Osteoblast (primary cell): ENCODE measurements around the gene TRAM2. TPM values are rescaled to one million over a fixed set of nuclear protein-coding genes. Genes with fewer than 3 reads are reported as not detected.
A peak's percentile ranks its signal among the peaks of the same experiment; 100 is the strongest.

Experiments used
- DNase-seq: peaks from one replicate; pipeline ENCODE4 v3.0.0; 2011; ENCODE audit warnings: low spot score, mixed read lengths; ENCODE audit not compliant: insufficient read length; ENCODE audit errors: missing footprints
- H2AFZ ChIP-seq: 2 replicates; pipeline ENCODE4 v1.6.0; 2011; ENCODE audit warnings: mild to moderate bottlenecking, low read length
- H3K27ac ChIP-seq: 2 replicates; pipeline ENCODE4 v1.5.1; 2011; ENCODE audit warnings: mild to moderate bottlenecking, low read depth, low read length, moderate library complexity
- H3K27me3 ChIP-seq: 2 replicates; pipeline ENCODE4 v1.6.0; 2012; ENCODE audit warnings: mild to moderate bottlenecking, control low read depth, inconsistent platforms, low read length, moderate library complexity; ENCODE audit not compliant: insufficient read depth
- H3K36me3 ChIP-seq: 2 replicates; pipeline ENCODE4 v1.5.1; 2011; ENCODE audit warnings: mild to moderate bottlenecking, low read length, control low read depth, moderate library complexity; ENCODE audit not compliant: insufficient read depth
- H3K4me1 ChIP-seq: 2 replicates; pipeline ENCODE4 v1.5.1; 2011; ENCODE audit warnings: mild to moderate bottlenecking, low read length, control low read depth, moderate library complexity; ENCODE audit not compliant: insufficient read depth
- H3K4me2 ChIP-seq: 2 replicates; pipeline ENCODE4 v1.6.0; 2011; ENCODE audit warnings: mild to moderate bottlenecking, low read length; ENCODE audit not compliant: insufficient read depth
- H3K4me3 ChIP-seq: fragments of 200-600 bp; sonication (generic); 3 replicates; pipeline ENCODE4 v1.5.1; 2012; ENCODE audit warnings: mild to moderate bottlenecking, low read length, inconsistent platforms; ENCODE audit not compliant: insufficient read depth
- H3K79me2 ChIP-seq: 2 replicates; pipeline ENCODE4 v1.6.0; 2012; ENCODE audit warnings: mild to moderate bottlenecking, low read length, control low read depth, inconsistent platforms; ENCODE audit not compliant: insufficient read depth
- H3K9me3 ChIP-seq: 2 replicates; pipeline ENCODE4 v1.5.1; 2011; ENCODE audit warnings: low read depth, low read length, control low read depth
- H4K20me1 ChIP-seq: 2 replicates; pipeline ENCODE4 v1.6.0; 2012; ENCODE audit warnings: mild to moderate bottlenecking, low read length, control low read depth; ENCODE audit not compliant: insufficient read depth
- total RNA-seq: library from RNA; depleted of rRNA; stranded (reverse); fragments of >200 nt; gene quantifications from 2 replicates; pipeline ENCODE4 v1.2.3, GENCODE V29; 2012
- TF ChIP-seq, protein P1 (sequence below): IDR thresholded peaks from 2 replicates; pipeline ENCODE4 v1.5.1; 2011; ENCODE audit warnings: mild to moderate bottlenecking, low read depth, low read length, moderate library complexity; ENCODE audit errors: extremely low read depth

Gene TRAM2
- total RNA-seq, 1 donor = 155 TPM

DNA sequence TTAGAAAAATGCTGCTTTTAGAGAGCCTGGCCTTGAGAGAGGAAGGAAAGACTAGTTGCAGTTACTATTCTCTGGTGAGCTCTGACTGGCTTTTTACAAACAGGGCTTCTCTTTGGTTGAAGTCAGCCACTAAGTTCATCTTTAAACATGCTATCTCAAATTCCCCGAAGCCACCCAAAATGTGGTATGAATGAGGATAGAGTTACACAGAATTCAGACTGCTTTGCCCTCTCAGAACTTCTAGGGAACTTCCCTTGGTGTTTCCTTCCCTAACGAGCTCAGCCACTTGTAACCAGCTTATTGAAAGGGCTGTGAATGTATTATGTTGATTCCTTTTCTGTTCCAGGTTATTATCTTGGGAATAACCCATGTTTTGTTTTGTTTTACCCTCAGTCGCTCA is 83.2 kb downstream of the TRAM2 start:
- peak overlapping the region; percentile 24 for H3K27ac ChIP-seq
- H4K20me1 ChIP-seq = no peaks in the 10 kb centered on the region
- H3K27me3 ChIP-seq = no peaks in the 10 kb centered on the region
- peaks cover 38% of the 10 kb centered on the region for H3K36me3 ChIP-seq
- H3K4me1 ChIP-seq = peaks cover 40% of the 10 kb centered on the region
- H3K79me2 ChIP-seq = no peaks in the 10 kb centered on the region
- DNase-seq = peak; percentile 30
- TF ChIP-seq, protein P1, sequence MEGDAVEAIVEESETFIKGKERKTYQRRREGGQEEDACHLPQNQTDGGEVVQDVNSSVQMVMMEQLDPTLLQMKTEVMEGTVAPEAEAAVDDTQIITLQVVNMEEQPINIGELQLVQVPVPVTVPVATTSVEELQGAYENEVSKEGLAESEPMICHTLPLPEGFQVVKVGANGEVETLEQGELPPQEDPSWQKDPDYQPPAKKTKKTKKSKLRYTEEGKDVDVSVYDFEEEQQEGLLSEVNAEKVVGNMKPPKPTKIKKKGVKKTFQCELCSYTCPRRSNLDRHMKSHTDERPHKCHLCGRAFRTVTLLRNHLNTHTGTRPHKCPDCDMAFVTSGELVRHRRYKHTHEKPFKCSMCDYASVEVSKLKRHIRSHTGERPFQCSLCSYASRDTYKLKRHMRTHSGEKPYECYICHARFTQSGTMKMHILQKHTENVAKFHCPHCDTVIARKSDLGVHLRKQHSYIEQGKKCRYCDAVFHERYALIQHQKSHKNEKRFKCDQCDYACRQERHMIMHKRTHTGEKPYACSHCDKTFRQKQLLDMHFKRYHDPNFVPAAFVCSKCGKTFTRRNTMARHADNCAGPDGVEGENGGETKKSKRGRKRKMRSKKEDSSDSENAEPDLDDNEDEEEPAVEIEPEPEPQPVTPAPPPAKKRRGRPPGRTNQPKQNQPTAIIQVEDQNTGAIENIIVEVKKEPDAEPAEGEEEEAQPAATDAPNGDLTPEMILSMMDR = no peak
- no peak overlapping the region for H3K4me3 ChIP-seq
- no peak overlapping the region for H2AFZ ChIP-seq
- H3K9me3 ChIP-seq = no peaks in the 10 kb centered on the region
- no peak overlapping the region for H3K4me2 ChIP-seq

DNA sequence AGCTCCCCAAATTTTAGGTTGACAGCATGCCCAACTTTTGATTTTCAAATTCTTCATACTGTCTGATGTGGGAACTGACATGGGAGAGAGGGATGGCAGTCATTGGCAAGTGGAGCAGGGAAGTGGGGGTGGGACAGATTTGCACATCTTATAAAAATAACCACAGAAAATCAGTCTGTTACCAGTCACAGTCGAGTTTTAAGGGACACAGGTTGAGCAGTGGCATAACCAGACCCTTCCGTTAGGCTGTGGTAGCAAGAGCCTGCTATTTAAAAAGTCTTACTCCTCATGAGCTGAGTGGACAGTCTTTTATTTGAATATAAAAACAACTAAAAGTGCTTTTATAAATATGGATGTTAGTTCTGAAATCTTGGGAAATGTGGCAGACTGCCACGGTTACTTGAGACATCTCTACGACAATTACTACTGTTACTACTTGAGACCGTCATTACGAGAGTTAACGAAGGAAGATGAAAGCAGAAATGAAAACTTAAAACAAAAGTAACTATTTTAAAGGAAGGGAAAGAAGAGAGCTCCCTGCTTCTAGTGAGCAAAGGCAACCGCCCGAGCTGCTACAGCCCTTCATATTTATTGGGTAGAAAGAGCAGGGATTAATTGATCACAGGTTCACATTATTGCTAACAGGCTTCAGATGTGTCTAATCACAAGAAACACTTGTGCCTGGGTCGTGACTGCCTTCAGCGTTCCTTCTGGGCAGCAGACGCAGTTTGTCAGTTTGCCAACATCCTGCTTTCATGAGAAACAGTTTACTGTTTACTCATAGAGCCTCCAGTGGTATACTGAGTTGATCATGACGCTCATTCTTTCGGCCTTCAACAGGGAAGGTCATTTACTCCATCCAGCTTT is 85.4 kb downstream of the TRAM2 start:
- Histone ChIP-seq H3K4me1 (peaks cover 39% of the 10 kb centered on the region), H3K4me2 (peak overlapping the region; percentile 53), H3K79me2 (no peaks in the 10 kb centered on the region), H3K4me3 (no peak overlapping the region), H4K20me1 (no peaks in the 10 kb centered on the region), H3K27me3 (no peaks in the 10 kb centered on the region), H3K36me3 (peaks cover 21% of the 10 kb centered on the region), H3K9me3 (no peaks in the 10 kb centered on the region), H2AFZ (no peak overlapping the region), H3K27ac (peak overlapping the region; percentile 76)
- no peak for DNase-seq
- TF ChIP-seq, protein P1 = no peak

DNA sequence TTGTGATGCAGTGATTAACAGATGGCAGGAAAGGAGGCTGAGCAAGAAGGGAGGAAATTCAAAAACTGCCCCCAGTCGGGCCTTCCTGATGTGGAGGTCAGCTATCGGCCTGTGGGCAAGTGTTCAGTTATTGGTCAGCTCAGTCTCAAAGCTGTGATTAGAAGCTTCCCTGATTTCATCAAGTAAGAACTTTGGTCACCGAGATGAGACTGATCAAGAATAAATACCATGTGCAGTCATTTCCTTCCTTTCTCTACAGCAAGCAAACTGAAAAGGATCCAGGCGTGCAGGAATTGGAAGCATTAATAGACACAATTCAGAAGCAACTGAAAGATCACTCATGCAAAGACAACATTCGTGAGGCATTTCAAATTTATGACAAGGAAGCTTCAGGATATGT is 87.0 kb downstream of the TRAM2 start:
- Histone ChIP-seq H3K79me2 (no peaks in the 10 kb centered on the region), H3K36me3 (peaks cover 10% of the 10 kb centered on the region), H2AFZ (no peak overlapping the region), H3K27ac (peak overlapping the region; percentile 76), H3K27me3 (no peaks in the 10 kb centered on the region), H3K9me3 (no peaks in the 10 kb centered on the region), H3K4me3 (no peak overlapping the region), H3K4me2 (peak overlapping the region; percentile 15), H4K20me1 (no peaks in the 10 kb centered on the region), H3K4me1 (peaks cover 39% of the 10 kb centered on the region)
- no peak for DNase-seq
- TF ChIP-seq, protein P1 = no peak

DNA sequence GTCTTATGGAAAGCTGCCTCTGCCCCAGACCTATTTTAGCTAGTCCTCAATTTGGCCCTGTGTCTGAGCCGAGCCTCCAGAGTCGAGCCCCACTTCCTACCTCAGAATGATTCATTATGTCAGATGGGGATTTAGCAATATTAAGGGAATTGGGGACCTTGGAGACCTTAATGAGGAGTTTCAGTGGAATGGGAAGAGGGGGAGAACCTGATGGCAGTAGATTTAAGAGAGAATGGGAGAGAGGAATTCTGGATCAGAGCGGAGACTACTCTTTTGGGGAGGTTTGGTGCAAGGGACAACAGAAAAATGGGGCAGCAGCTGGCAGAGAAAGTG is 93.2 kb downstream of the TRAM2 start:
- peaks cover 7% of the 10 kb centered on the region for H3K4me1 ChIP-seq
- no peak overlapping the region for H3K4me3 ChIP-seq
- TF ChIP-seq, protein P1 = no peak
- H3K27me3 ChIP-seq = no peaks in the 10 kb centered on the region
- H2AFZ ChIP-seq = no peak overlapping the region
- H3K36me3 ChIP-seq = peaks cover 23% of the 10 kb centered on the region
- DNase-seq = no peak
- H3K4me2 ChIP-seq = no peak overlapping the region
- H4K20me1 ChIP-seq = no peaks in the 10 kb centered on the region
- H3K79me2 ChIP-seq = no peaks in the 10 kb centered on the region
- H3K9me3 ChIP-seq = no peaks in the 10 kb centered on the region
- no peak overlapping the region for H3K27ac ChIP-seq
